Heart right ventricle (tissue), 16 donors: ENCODE measurements around the gene LRRC57. TPM values are rescaled to one million over a fixed set of nuclear protein-coding genes. Genes with fewer than 3 reads are reported as not detected.
"Not testable (repeated sequence)": the region's sequence is repeated elsewhere in the genome, so short reads cannot be mapped to it uniquely, and the experiment has no call there.

ENCODE experiments used
- ATAC-seq, 8 donors: fragments of 200-7000 bp; cut with Tn5 transposase; one replicate each; pipeline ENCODE4 v1.9.1; 2020; ENCODE audit warnings: mild to moderate bottlenecking in 8 of 8, moderate library complexity in 8 of 8, moderate number of reproducible peaks in 1 of 8
- DNase-seq, 2 donors: peaks; one replicate each; pipeline ENCODE4 v3.0.0-alpha.2; 2020
- H3K27ac ChIP-seq, 10 donors: fragments of 200-600 bp; sonication (generic) in 2 of 10; one replicate each; pipeline versions ENCODE4 v1.5.0 to v1.8.0; 2020 to 2022; ENCODE audit warnings: mild to moderate bottlenecking in 3 of 10
- H3K27me3 ChIP-seq, 7 donors: fragments of 200-600 bp; one replicate each; pipeline ENCODE4 v1.8.0; 2021 to 2022; ENCODE audit warnings: mild to moderate bottlenecking in 2 of 7
- H3K36me3 ChIP-seq, 9 donors: fragments of 200-600 bp; sonication (generic) in 1 of 9; one replicate each; pipeline versions ENCODE4 v1.5.0 to v1.8.0; 2020 to 2022; ENCODE audit warnings: mild to moderate bottlenecking in 2 of 9
- H3K4me1 ChIP-seq, 9 donors: fragments of 200-600 bp; sonication (generic) in 1 of 9; one replicate each; pipeline versions ENCODE4 v1.5.0 to v1.8.0; 2020 to 2022; ENCODE audit warnings: mild to moderate bottlenecking in 4 of 9
- H3K4me3 ChIP-seq, 10 donors: fragments of 200-600 bp; sonication (generic) in 2 of 10; one replicate each; pipeline versions ENCODE4 v1.5.0 to v1.8.0; 2020 to 2022; ENCODE audit warnings: mild to moderate bottlenecking in 7 of 10, moderate library complexity in 2 of 10
- H3K9me3 ChIP-seq, 11 donors: fragments of 200-600 bp in 10 of 11; sonication (generic) in 2 of 11; one replicate each; pipeline versions ENCODE4 v1.5.0 to v1.8.0; 2013 to 2022; ENCODE audit warnings: mild to moderate bottlenecking in 2 of 11, control low read depth in 1 of 11, moderate library complexity in 1 of 11
- CTCF ChIP-seq, 9 donors: fragments of 200-600 bp; sonication (generic) in 2 of 9; IDR thresholded peaks; one replicate each; pipeline versions ENCODE4 v1.5.0 to v1.8.0; 2021 to 2022; ENCODE audit warnings: antibody characterized with exemption in 9 of 9, mild to moderate bottlenecking in 5 of 9, moderate library complexity in 1 of 9
- WGBS, 2 donors: extraction: QIAGEN DNeasy Blood & Tissue Kit; methylation state at CpG; one replicate each; pipeline ENCODE4 v1.1.7; 2013; ENCODE audit warnings: inconsistent platforms in 1 of 2; 5-methylcytosine and 5-hydroxymethylcytosine counted together
- intact Hi-C, 10 donors: fragments of 100-400 bp; cut with DNase I; formaldehyde crosslinking; loops; one replicate each; pipeline versions ENCODE4 v1.11.1 to v1.14.2; 2022
- polyA plus RNA-seq, 2 donors: library from polyadenylated mRNA; stranded (reverse); fragments of 200-250 nt; gene quantifications; one replicate each; pipeline ENCODE4 v1.2.3, GENCODE V29; 2013
- total RNA-seq, 10 donors: library from RNA; stranded (reverse); fragmentation: NEBNext Ultra II Directional in 3 of 10; extraction: Animal tissue kit (Norgen Biotek cat#: 25700) in 3 of 10; gene quantifications; one replicate each; pipeline versions ENCODE4 v1.2.1 to v1.2.4, GENCODE V29; 2021 to 2023
- donor health status: Arrhythmogenic right ventricular cardiomyopathy.
- donor health status: ischemic (EF 13 %, LVEDD 7.1; RV severe dilation, severe dysfunction).
- donor health status: healthy with polysubstance abuse.
- donor health status: DM: no; HTN: yes; CAD: no.
- donor health status: DM: no; HTN: no; CAD: no.
- donor health status: ischemic (EF 25% LVEDD 6.9; RV normal size, moderate dysfunction).
- donor health status: ischemic (EF 25% LVEDD 5.7; RV mildly dilated, moderate dysfunction).
- donor health status: healthy.
- donor health status: DM: yes; HTN: yes; CAD: no.
- donor health status: Ischemic cardiomyopathy.
- donor health status: ischemic (EF 35%, LVEDD 5.7; RV mildly dilated, moderate dysfunction).
- donor health status: nonischemic (EF 11% LVEDD 7.7; RV severe dilation, severe dysfunction).
- donor health status: DM: yes; HTN: yes; CAD: no.
- donor health status: PGD.
- donor health status: ischemic (EF 29% LVEDD 5.4; RV normal size, mild dysfunction).
- donor health status: nonischemic (EF 23%, LVEDD 6.1; RV moderate dilation, normal function).

The LRRC57 gene
- total and polyA plus RNA-seq, 12 donors = 3.7 to 24.6 (median 16.4) TPM

- Histone ChIP-seq H3K4me3 (peak within 1 kb of the TSS; percentile 47 to 96 (median 91)), H3K4me1 (peaks cover 0 to 50% (median 44%) of the 10 kb centered on the region in 9 donors), H3K9me3 (no peaks in the 10 kb centered on the region), H3K27ac (peak within 1 kb of the TSS; percentile 37 to 95 (median 90)), H3K27me3 (no peaks in the 10 kb centered on the region), H3K36me3 (peaks cover 0 to 2% (median 0%) of the 10 kb centered on the region in 9 donors)
- peak; percentile 98 to 99 for DNase-seq
- WGBS, 2 donors = 0% methylated on average over 81 to 95 of the region's 95 CpGs
- peak; percentile 96 to 99 (median 97) for ATAC-seq
- peak in 1 of 9 donors; percentile 28 for TF ChIP-seq CTCF (IDR thresholded peaks at IDR 0.05)
- intact Hi-C loops = loop anchor here in 1 of 10 donors (1.0 to 10.0 kb wide), 4 partner anchors 13 to 81 kb away; partner anchors contain the start of genes HAUS2, LRRC57, SNAP23 and ZNF106
Measured at GRCh38 chr15:42575188-42576039, 26.8 kb upstream of the LRRC57 start, which contains the start of gene STARD9. Gene STARD9 (plus strand): TSS chr15:42575606. CDS start chr15:42575716, 110 bp downstream.

- no peak for TF ChIP-seq CTCF (IDR thresholded peaks at IDR 0.05)
- Histone ChIP-seq H3K4me1 (no peaks in the 10 kb centered on the region), H3K36me3 (peaks cover 0 to 64% (median 32%) of the 10 kb centered on the region in 9 donors), H3K4me3 (no peak overlapping the region), H3K9me3 (no peaks in the 10 kb centered on the region), H3K27ac (no peak overlapping the region), H3K27me3 (no peaks in the 10 kb centered on the region)
- no peak for DNase-seq
- peak in 1 of 8 donors; percentile 41 for ATAC-seq
- intact Hi-C loops = loop anchor here in 2 of 10 donors (10.0 kb wide), 1 partner anchor 96 kb away; no protein-coding TSS in a partner anchor
- 96 to 97% methylated on average over 3 of the region's 3 CpGs for WGBS, 2 donors
Measured at GRCh38 chr15:42558739-42559138, 10.1 kb upstream of the LRRC57 start.

- not testable (repeated sequence) for H3K4me3 ChIP-seq, H3K27me3 ChIP-seq, H3K4me1 ChIP-seq, DNase-seq, H3K27ac ChIP-seq, H3K9me3 ChIP-seq
- peaks cover 0 to 43% (median 19%) of the 10 kb centered on the region in 9 donors for H3K36me3 ChIP-seq
- intact Hi-C loops = loop anchor here in 2 of 10 donors (10.0 kb wide), 1 partner anchor 98 kb away; no protein-coding TSS in a partner anchor
- ATAC-seq = peak in 1 of 8 donors; percentile 40
- WGBS, 2 donors = 96% methylated on average over 10 of the region's 12 CpGs
Measured at GRCh38 chr15:42556550-42557207, 8.1 kb upstream of the LRRC57 start.

- intact Hi-C loops = loop anchor here in 3 of 10 donors (5.0 to 10.0 kb wide), 2 partner anchors 56 to 101 kb away; partner anchors contain the start of gene SNAP23 (in 1 of the 3)
- TF ChIP-seq CTCF (IDR thresholded peaks at IDR 0.05) = no peak
- H3K4me1 ChIP-seq = peaks cover 0 to 22% (median 10%) of the 10 kb centered on the region in 9 donors
- no peaks in the 10 kb centered on the region for H3K9me3 ChIP-seq
- peaks cover 0 to 12% (median 0%) of the 10 kb centered on the region in 9 donors for H3K36me3 ChIP-seq
- ATAC-seq (no peak), DNase-seq (no peak)
- H3K27me3 ChIP-seq = no peaks in the 10 kb centered on the region
- H3K4me3 ChIP-seq = no peak overlapping the region
- H3K27ac ChIP-seq = no peak overlapping the region
- WGBS, 2 donors = 88 to 94% methylated on average over 1 of the region's 1 CpG
Measured at GRCh38 chr15:42553554-42553953, 5.0 kb upstream of the LRRC57 start.
